Heart right ventricle (tissue), 16 donors: ENCODE data around the gene DNM3. TPM values are rescaled to one million over a fixed set of nuclear protein-coding genes. Genes with fewer than 3 reads are reported as not detected.

ENCODE experiments used
- ATAC-seq, 8 donors: fragments of 200-7000 bp; cut with Tn5 transposase; one replicate each; pipeline ENCODE4 v1.9.1; 2020; ENCODE audit warnings: mild to moderate bottlenecking in 8 of 8, moderate library complexity in 8 of 8, moderate number of reproducible peaks in 1 of 8
- DNase-seq, 2 donors: peaks; one replicate each; pipeline ENCODE4 v3.0.0-alpha.2; 2020
- H3K27ac ChIP-seq, 10 donors: fragments of 200-600 bp; sonication (generic) in 2 of 10; one replicate each; pipeline versions ENCODE4 v1.5.0 to v1.8.0; 2020 to 2022; ENCODE audit warnings: mild to moderate bottlenecking in 3 of 10
- H3K27me3 ChIP-seq, 7 donors: fragments of 200-600 bp; one replicate each; pipeline ENCODE4 v1.8.0; 2021 to 2022; ENCODE audit warnings: mild to moderate bottlenecking in 2 of 7
- H3K36me3 ChIP-seq, 9 donors: fragments of 200-600 bp; sonication (generic) in 1 of 9; one replicate each; pipeline versions ENCODE4 v1.5.0 to v1.8.0; 2020 to 2022; ENCODE audit warnings: mild to moderate bottlenecking in 2 of 9
- H3K4me1 ChIP-seq, 9 donors: fragments of 200-600 bp; sonication (generic) in 1 of 9; one replicate each; pipeline versions ENCODE4 v1.5.0 to v1.8.0; 2020 to 2022; ENCODE audit warnings: mild to moderate bottlenecking in 4 of 9
- H3K4me3 ChIP-seq, 10 donors: fragments of 200-600 bp; sonication (generic) in 2 of 10; one replicate each; pipeline versions ENCODE4 v1.5.0 to v1.8.0; 2020 to 2022; ENCODE audit warnings: mild to moderate bottlenecking in 7 of 10, moderate library complexity in 2 of 10
- H3K9me3 ChIP-seq, 11 donors: fragments of 200-600 bp in 10 of 11; sonication (generic) in 2 of 11; one replicate each; pipeline versions ENCODE4 v1.5.0 to v1.8.0; 2013 to 2022; ENCODE audit warnings: mild to moderate bottlenecking in 2 of 11, control low read depth in 1 of 11, moderate library complexity in 1 of 11
- WGBS, 2 donors: extraction: QIAGEN DNeasy Blood & Tissue Kit; methylation state at CpG; one replicate each; pipeline ENCODE4 v1.1.7; 2013; ENCODE audit warnings: inconsistent platforms in 1 of 2; 5-methylcytosine and 5-hydroxymethylcytosine counted together
- intact Hi-C, 10 donors: fragments of 100-400 bp; cut with DNase I; formaldehyde crosslinking; loops; one replicate each; pipeline versions ENCODE4 v1.11.1 to v1.14.2; 2022
- polyA plus RNA-seq, 2 donors: library from polyadenylated mRNA; stranded (reverse); fragments of 200-250 nt; gene quantifications; one replicate each; pipeline ENCODE4 v1.2.3, GENCODE V29; 2013
- total RNA-seq, 10 donors: library from RNA; stranded (reverse); fragmentation: NEBNext Ultra II Directional in 3 of 10; extraction: Animal tissue kit (Norgen Biotek cat#: 25700) in 3 of 10; gene quantifications; one replicate each; pipeline versions ENCODE4 v1.2.1 to v1.2.4, GENCODE V29; 2021 to 2023
- TF ChIP-seq, protein P1 (sequence below), 9 donors: fragments of 200-600 bp; sonication (generic) in 2 of 9; IDR thresholded peaks; one replicate each; pipeline versions ENCODE4 v1.5.0 to v1.8.0; 2021 to 2022; ENCODE audit warnings: antibody characterized with exemption in 9 of 9, mild to moderate bottlenecking in 5 of 9, moderate library complexity in 1 of 9
- donor health status: Arrhythmogenic right ventricular cardiomyopathy.
- donor health status: ischemic (EF 13 %, LVEDD 7.1; RV severe dilation, severe dysfunction).
- donor health status: healthy with polysubstance abuse.
- donor health status: DM: no; HTN: yes; CAD: no.
- donor health status: DM: no; HTN: no; CAD: no.
- donor health status: ischemic (EF 25% LVEDD 6.9; RV normal size, moderate dysfunction).
- donor health status: ischemic (EF 25% LVEDD 5.7; RV mildly dilated, moderate dysfunction).
- donor health status: healthy.
- donor health status: DM: yes; HTN: yes; CAD: no.
- donor health status: Ischemic cardiomyopathy.
- donor health status: ischemic (EF 35%, LVEDD 5.7; RV mildly dilated, moderate dysfunction).
- donor health status: nonischemic (EF 11% LVEDD 7.7; RV severe dilation, severe dysfunction).
- donor health status: DM: yes; HTN: yes; CAD: no.
- donor health status: PGD.
- donor health status: ischemic (EF 29% LVEDD 5.4; RV normal size, mild dysfunction).
- donor health status: nonischemic (EF 23%, LVEDD 6.1; RV moderate dilation, normal function).

DNM3 gene
- total and polyA plus RNA-seq, 12 donors: 0.77 to 2.8 (median 2.2) TPM

DNA sequence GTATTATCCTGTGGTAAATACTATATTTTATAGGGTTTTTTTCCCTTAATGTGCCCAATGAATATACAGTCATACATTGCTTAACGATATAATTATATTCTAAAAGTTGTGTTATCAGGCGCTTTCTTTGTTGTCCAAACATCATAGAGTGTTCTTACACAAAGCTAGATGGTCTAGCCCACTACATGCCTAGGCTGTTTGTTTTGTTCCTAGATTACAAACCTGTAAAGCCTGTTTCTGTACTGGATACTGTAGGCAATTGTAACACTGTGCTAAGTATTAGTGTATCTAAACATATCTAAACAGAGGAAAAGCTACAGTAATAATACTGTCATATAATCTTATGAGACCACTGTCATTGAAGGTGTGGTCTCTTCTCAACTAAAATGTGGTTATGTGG lies 336.6 kb downstream of the DNM3 start:
- Histone ChIP-seq H3K4me1 (peaks cover 0 to 35% (median 24%) of the 10 kb centered on the region in 9 donors), H3K4me3 (no peak overlapping the region), H3K27ac (no peak overlapping the region), H3K9me3 (no peaks in the 10 kb centered on the region), H3K36me3 (no peaks in the 10 kb centered on the region), H3K27me3 (no peaks in the 10 kb centered on the region)
- DNase-seq (no peak), ATAC-seq (no peak)
- intact Hi-C loops: no loop called here
- TF ChIP-seq, protein P1, sequence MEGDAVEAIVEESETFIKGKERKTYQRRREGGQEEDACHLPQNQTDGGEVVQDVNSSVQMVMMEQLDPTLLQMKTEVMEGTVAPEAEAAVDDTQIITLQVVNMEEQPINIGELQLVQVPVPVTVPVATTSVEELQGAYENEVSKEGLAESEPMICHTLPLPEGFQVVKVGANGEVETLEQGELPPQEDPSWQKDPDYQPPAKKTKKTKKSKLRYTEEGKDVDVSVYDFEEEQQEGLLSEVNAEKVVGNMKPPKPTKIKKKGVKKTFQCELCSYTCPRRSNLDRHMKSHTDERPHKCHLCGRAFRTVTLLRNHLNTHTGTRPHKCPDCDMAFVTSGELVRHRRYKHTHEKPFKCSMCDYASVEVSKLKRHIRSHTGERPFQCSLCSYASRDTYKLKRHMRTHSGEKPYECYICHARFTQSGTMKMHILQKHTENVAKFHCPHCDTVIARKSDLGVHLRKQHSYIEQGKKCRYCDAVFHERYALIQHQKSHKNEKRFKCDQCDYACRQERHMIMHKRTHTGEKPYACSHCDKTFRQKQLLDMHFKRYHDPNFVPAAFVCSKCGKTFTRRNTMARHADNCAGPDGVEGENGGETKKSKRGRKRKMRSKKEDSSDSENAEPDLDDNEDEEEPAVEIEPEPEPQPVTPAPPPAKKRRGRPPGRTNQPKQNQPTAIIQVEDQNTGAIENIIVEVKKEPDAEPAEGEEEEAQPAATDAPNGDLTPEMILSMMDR (IDR thresholded peaks at IDR 0.05): no peak
- 97 to 99% methylated on average over 2 of the region's 2 CpGs for WGBS, 2 donors

DNA sequence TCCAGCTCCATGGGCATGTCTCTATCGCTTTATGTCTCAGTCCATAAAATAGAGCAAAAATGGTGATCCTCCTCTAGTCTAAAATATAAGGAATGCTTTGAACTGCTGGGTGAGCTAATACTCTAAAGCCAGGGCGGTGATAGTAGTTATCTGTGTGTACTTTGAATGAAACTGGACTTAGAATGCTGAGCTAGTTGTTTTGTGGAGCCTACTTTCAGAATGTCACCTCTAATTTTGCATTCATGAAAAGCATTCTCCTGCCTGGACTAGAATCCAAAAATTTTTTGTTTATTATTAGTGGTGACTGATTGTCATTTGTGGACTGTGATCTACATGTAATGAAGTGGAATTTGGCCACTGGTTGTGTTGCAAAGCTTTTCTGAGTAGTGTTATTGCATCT lies 337.6 kb downstream of the DNM3 start:
- intact Hi-C loops: no loop called here
- no peak for DNase-seq
- Histone ChIP-seq H3K36me3 (no peaks in the 10 kb centered on the region), H3K27me3 (no peaks in the 10 kb centered on the region), H3K4me3 (no peak overlapping the region), H3K4me1 (peaks cover 0 to 35% (median 24%) of the 10 kb centered on the region in 9 donors), H3K9me3 (no peaks in the 10 kb centered on the region), H3K27ac (no peak overlapping the region)
- TF ChIP-seq, protein P1 (IDR thresholded peaks at IDR 0.05): no peak
- ATAC-seq: no peak
- WGBS, 2 donors: 86% methylated on average over 2 of the region's 2 CpGs

DNA sequence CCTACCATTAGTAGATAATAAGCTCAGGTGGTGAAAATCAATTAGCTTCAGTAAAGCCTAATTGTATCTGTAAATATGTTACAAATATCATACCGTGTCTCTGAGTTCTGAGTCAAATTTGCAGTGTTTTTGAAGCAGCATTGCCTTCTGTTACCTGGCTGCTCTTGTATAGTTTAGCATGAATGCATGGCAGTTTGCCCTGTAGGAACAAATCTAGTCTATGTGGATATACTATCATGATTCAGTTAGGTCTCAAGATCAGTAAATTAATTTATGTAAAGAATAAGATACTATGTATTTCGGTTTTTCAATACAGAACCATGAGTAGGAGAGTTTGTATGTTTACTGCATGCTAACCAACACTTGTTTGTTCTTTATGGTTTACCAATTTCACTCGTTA lies 338.6 kb downstream of the DNM3 start:
- Histone ChIP-seq H3K36me3 (no peaks in the 10 kb centered on the region), H3K27me3 (no peaks in the 10 kb centered on the region), H3K27ac (peak overlapping the region in 8 of 10 donors; percentile 68 to 88 (median 83)), H3K4me1 (peaks cover 0 to 35% (median 24%) of the 10 kb centered on the region in 9 donors), H3K9me3 (no peaks in the 10 kb centered on the region), H3K4me3 (no peak overlapping the region)
- intact Hi-C loops: loop anchor here in 2 of 10 donors (2.0 to 5.0 kb wide), 2 partner anchors 33 to 35 kb away; no protein-coding TSS in a partner anchor
- TF ChIP-seq, protein P1 (IDR thresholded peaks at IDR 0.05): no peak
- ATAC-seq (no peak), DNase-seq (no peak)
- 85 to 89% methylated on average over 3 of the region's 3 CpGs for WGBS, 2 donors

DNA sequence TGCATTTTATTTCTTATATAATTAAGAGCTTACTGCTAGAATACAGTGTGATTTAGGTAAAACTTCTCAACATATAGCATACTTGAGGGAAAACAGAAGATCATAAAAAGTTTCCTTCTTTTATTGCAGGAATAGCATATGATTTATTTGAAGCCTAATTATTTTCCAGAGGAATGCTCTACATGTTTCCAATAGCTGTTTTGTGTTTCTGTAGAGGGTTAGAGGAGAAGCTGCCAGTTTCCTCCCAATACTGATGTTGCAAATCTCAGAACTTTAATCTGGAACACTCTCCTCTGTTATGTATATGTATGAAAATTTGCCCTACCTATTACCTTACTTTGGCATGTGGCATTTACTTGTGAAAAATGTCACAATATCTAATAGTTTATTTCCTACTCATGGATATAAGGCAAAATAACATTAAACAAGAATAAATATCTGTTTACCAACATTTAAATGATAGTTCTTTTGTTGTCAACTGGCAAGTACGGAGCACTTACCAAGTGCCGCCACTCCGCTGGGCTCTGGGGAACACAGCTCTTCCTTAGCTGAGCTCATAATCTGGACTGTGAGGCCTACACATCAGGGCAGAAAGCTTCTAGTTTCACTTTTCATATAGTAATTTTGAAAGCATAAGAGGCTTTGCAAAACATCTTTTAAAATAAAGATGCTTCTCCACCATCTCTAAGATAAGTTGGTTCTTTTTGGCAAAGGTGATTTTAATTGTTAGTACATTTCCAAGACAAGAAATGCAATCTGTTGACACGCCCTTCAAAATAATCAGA lies 339.4 kb downstream of the DNM3 start:
- Histone ChIP-seq H3K4me3 (peak overlapping the region in 8 of 10 donors; percentile 0 to 43 (median 22)), H3K27me3 (no peaks in the 10 kb centered on the region), H3K27ac (peak overlapping the region; percentile 59 to 88 (median 79)), H3K9me3 (no peaks in the 10 kb centered on the region), H3K4me1 (peaks cover 0 to 36% (median 24%) of the 10 kb centered on the region in 9 donors), H3K36me3 (no peaks in the 10 kb centered on the region)
- intact Hi-C loops: loop anchor here in 2 of 10 donors (2.0 to 5.0 kb wide), 2 partner anchors 33 to 36 kb away; no protein-coding TSS in a partner anchor
- TF ChIP-seq, protein P1 (IDR thresholded peaks at IDR 0.05): no peak
- WGBS, 2 donors: 20 to 31% methylated on average over 4 of the region's 4 CpGs
- peak; percentile 43 to 55 for DNase-seq
- ATAC-seq: peak; percentile 69 to 96 (median 92)
